ENCODE results near the gene MSH3.

The MSH3 gene

DNA sequence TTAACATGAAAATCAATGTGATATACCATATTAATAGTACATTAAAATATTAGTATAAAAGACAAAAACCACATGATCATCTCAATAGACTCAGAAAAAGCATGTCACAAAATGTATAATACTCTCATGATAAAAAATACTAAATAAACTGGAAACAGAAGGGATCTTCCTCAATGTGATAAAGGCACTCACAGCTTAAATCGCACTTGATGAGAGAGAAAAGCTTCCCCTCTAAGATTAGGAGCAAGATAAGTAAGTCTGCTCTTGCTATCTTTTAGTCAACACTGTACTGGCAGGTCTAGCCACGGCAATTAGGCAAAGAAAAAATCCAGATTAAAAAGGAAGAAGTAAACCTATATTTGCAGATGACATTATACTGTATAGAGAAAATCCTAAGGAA lies 21.8 kb upstream of the MSH3 start:
- no peak for DNase-seq (ENCODE audit: low read depth, low spot score)
- no peak overlapping the region for H3K4me3 ChIP-seq (ENCODE audit: insufficient read length, low read depth)
- H3K36me3 ChIP-seq (ENCODE audit: insufficient read depth, insufficient read length, low read length), result peaks cover 51% of the 10 kb centered on the region
- H3K27me3 ChIP-seq (ENCODE audit: insufficient read depth, insufficient read length), result no peaks in the 10 kb centered on the region
- H3K9me3 ChIP-seq (ENCODE audit: insufficient read depth, low read length), result no peaks in the 10 kb centered on the region
- no peaks in the 10 kb centered on the region for H3K4me1 ChIP-seq (ENCODE audit: insufficient read depth, insufficient read length)
- TF ChIP-seq YY1 (IDR thresholded peaks at IDR 0.05; ENCODE audit: insufficient read depth, insufficient read length) (no peak), SUZ12 (IDR thresholded peaks at IDR 0.05; ENCODE audit: extremely low read depth, insufficient read depth, insufficient read length) (no peak), ZNF274 (IDR thresholded peaks at IDR 0.05; ENCODE audit: low read depth, low read length) (no peak)
- H3K9ac ChIP-seq (ENCODE audit: insufficient read length, low read depth), result no peak overlapping the region

DNA sequence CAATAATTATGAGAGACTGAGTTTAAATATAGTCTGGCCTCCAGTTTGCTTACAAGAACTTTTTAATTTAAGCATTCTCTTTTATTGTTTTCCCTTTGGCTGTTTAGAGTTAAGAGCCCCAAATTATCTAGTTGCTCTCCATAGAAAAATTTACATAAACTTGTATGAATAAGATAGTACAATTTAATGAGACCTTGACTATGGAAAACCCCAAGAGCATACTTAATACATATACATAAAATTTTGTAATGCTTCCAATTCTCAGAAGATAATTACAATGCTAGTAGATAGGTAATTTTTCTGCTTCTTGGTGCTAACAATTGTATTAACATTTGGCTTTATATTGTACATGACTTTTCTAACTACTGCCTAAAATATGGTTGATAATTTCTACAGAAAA lies 20.3 kb upstream of the MSH3 start:
- TF ChIP-seq ZNF274 (IDR thresholded peaks at IDR 0.05; ENCODE audit: low read depth, low read length), result no peak
- TF ChIP-seq SUZ12 (IDR thresholded peaks at IDR 0.05; ENCODE audit: extremely low read depth, insufficient read depth, insufficient read length), result no peak
- no peak for TF ChIP-seq YY1 (IDR thresholded peaks at IDR 0.05; ENCODE audit: insufficient read depth, insufficient read length)

GRCh38 chr5:80641353-80641752 lies 13.1 kb upstream of the MSH3 start:
- Histone ChIP-seq H3K4me3 (ENCODE audit: insufficient read length, low read depth) (no peak overlapping the region), H3K9ac (ENCODE audit: insufficient read length, low read depth) (no peak overlapping the region), H3K36me3 (ENCODE audit: insufficient read depth, insufficient read length, low read length) (peaks cover 69% of the 10 kb centered on the region), H3K4me1 (ENCODE audit: insufficient read depth, insufficient read length) (no peaks in the 10 kb centered on the region), H3K27me3 (ENCODE audit: insufficient read depth, insufficient read length) (no peaks in the 10 kb centered on the region), H3K9me3 (ENCODE audit: insufficient read depth, low read length) (no peaks in the 10 kb centered on the region)
- DNase-seq (ENCODE audit: low read depth, low spot score), result no peak
- TF ChIP-seq SUZ12 (IDR thresholded peaks at IDR 0.05; ENCODE audit: extremely low read depth, insufficient read depth, insufficient read length), result no peak

More for the DNA sequence above, 20.3 kb upstream of the MSH3 start:
- DNase-seq (ENCODE audit: low read depth, low spot score), result no peak
- H3K27me3 ChIP-seq (ENCODE audit: insufficient read depth, insufficient read length), result no peaks in the 10 kb centered on the region
- H3K9me3 ChIP-seq (ENCODE audit: insufficient read depth, low read length), result no peaks in the 10 kb centered on the region
- H3K9ac ChIP-seq (ENCODE audit: insufficient read length, low read depth), result no peak overlapping the region
- no peaks in the 10 kb centered on the region for H3K4me1 ChIP-seq (ENCODE audit: insufficient read depth, insufficient read length)
- H3K4me3 ChIP-seq (ENCODE audit: insufficient read length, low read depth), result no peak overlapping the region
- peaks cover 61% of the 10 kb centered on the region for H3K36me3 ChIP-seq (ENCODE audit: insufficient read depth, insufficient read length, low read length)

DNA sequence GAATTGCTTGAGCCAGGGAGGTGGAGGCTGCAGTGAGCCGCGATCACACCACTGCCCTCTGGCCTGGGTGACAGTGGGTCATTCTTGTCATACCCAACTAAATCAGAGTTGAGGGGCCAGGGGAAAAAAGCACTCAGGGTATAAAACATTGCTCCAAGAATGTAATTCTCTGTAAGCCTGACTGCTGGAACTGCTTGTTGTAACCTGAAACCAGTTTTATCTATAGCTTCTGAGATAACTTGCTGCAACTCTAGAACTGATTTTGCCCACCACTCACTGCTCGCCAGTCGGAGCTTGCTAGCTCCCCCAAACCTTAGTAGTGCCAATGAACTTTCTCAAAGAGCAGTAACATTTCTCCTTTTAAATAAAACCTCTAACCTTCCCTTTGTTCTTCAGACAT lies 9.6 kb upstream of the MSH3 start:
- no peak overlapping the region for H3K4me3 ChIP-seq (ENCODE audit: insufficient read length, low read depth)
- H3K9me3 ChIP-seq (ENCODE audit: insufficient read depth, low read length), result no peaks in the 10 kb centered on the region
- H3K27me3 ChIP-seq (ENCODE audit: insufficient read depth, insufficient read length), result no peaks in the 10 kb centered on the region
- no peak for DNase-seq (ENCODE audit: low read depth, low spot score)
- H3K36me3 ChIP-seq (ENCODE audit: insufficient read depth, insufficient read length, low read length), result peaks cover 68% of the 10 kb centered on the region
- TF ChIP-seq YY1 (IDR thresholded peaks at IDR 0.05; ENCODE audit: insufficient read depth, insufficient read length) (no peak), ZNF274 (IDR thresholded peaks at IDR 0.05; ENCODE audit: low read depth, low read length) (no peak), SUZ12 (IDR thresholded peaks at IDR 0.05; ENCODE audit: extremely low read depth, insufficient read depth, insufficient read length) (no peak)
- H3K9ac ChIP-seq (ENCODE audit: insufficient read length, low read depth), result no peak overlapping the region
- H3K4me1 ChIP-seq (ENCODE audit: insufficient read depth, insufficient read length), result no peaks in the 10 kb centered on the region

- DNase-seq (ENCODE audit: low read depth, low spot score), result no peak
Observed at GRCh38 chr5:80646926-80647325, 7.5 kb upstream of the MSH3 start.

DNA sequence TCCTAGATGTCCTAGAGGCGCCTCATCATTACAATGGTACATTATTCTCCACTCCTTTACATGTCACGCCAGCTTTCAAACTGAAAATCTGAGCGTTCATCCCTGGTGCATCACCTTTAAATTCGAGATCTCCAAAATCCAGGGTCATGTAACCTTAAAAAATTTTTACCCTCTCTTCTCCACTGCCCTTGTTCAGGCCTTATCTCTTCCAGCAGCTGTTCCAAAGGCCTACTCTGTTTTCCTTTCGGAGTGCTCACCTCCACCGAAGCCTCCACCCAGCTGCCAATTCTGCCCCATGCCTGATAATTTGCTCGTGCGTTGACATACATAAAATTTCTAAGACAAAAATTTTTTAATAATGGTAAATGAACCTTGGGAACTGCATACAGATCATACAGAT lies 950 bp upstream of the MSH3 start:
- peak overlapping the region; percentile 80 for H3K4me3 ChIP-seq (ENCODE audit: insufficient read length, low read depth)
- peaks cover 33% of the 10 kb centered on the region for H3K36me3 ChIP-seq (ENCODE audit: insufficient read depth, insufficient read length, low read length)
- no peak for TF ChIP-seq SUZ12 (IDR thresholded peaks at IDR 0.05; ENCODE audit: extremely low read depth, insufficient read depth, insufficient read length)
- TF ChIP-seq YY1 (IDR thresholded peaks at IDR 0.05; ENCODE audit: insufficient read depth, insufficient read length), result no peak
- TF ChIP-seq ZNF274 (IDR thresholded peaks at IDR 0.05; ENCODE audit: low read depth, low read length), result no peak
- H3K9me3 ChIP-seq (ENCODE audit: insufficient read depth, low read length), result no peaks in the 10 kb centered on the region
- no peak for DNase-seq (ENCODE audit: low read depth, low spot score)
- no peaks in the 10 kb centered on the region for H3K4me1 ChIP-seq (ENCODE audit: insufficient read depth, insufficient read length)
- H3K27me3 ChIP-seq (ENCODE audit: insufficient read depth, insufficient read length), result no peaks in the 10 kb centered on the region
- H3K9ac ChIP-seq (ENCODE audit: insufficient read length, low read depth), result peak overlapping the region; percentile 93

More at GRCh38 chr5:80646926-80647325, 7.5 kb upstream of the MSH3 start:
- Histone ChIP-seq H3K9ac (ENCODE audit: insufficient read length, low read depth) (no peak overlapping the region), H3K36me3 (ENCODE audit: insufficient read depth, insufficient read length, low read length) (peaks cover 55% of the 10 kb centered on the region), H3K4me1 (ENCODE audit: insufficient read depth, insufficient read length) (no peaks in the 10 kb centered on the region), H3K27me3 (ENCODE audit: insufficient read depth, insufficient read length) (no peaks in the 10 kb centered on the region), H3K9me3 (ENCODE audit: insufficient read depth, low read length) (no peaks in the 10 kb centered on the region), H3K4me3 (ENCODE audit: insufficient read length, low read depth) (no peak overlapping the region)
- no peak for TF ChIP-seq YY1 (IDR thresholded peaks at IDR 0.05; ENCODE audit: insufficient read depth, insufficient read length)
- TF ChIP-seq ZNF274 (IDR thresholded peaks at IDR 0.05; ENCODE audit: low read depth, low read length), result no peak
- TF ChIP-seq SUZ12 (IDR thresholded peaks at IDR 0.05; ENCODE audit: extremely low read depth, insufficient read depth, insufficient read length), result no peak

DNA sequence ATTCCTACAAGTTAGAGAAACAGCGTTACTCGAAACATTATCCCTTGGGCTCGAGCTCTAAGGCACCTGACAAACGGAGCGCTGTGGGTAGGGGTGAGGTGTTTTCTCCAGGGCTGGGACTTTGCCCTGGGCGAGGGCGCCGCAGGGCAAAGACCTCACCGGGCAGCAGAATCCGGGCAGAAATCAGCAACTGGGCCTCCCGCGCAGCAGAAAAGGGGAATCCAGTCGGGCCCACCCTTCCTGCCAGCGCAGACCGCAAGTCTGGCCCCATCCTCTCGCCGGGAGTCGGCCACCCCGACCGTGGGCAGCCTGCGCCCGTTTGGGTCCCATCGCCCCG lies 430 bp upstream of the MSH3 start:
- Histone ChIP-seq H3K4me3 (ENCODE audit: insufficient read length, low read depth) (peak overlapping the region; percentile 80), H3K27me3 (ENCODE audit: insufficient read depth, insufficient read length) (no peaks in the 10 kb centered on the region), H3K9ac (ENCODE audit: insufficient read length, low read depth) (peak overlapping the region; percentile 93), H3K9me3 (ENCODE audit: insufficient read depth, low read length) (no peaks in the 10 kb centered on the region), H3K4me1 (ENCODE audit: insufficient read depth, insufficient read length) (no peaks in the 10 kb centered on the region), H3K36me3 (ENCODE audit: insufficient read depth, insufficient read length, low read length) (peaks cover 29% of the 10 kb centered on the region)
- no peak for DNase-seq (ENCODE audit: low read depth, low spot score)
- TF ChIP-seq SUZ12 (IDR thresholded peaks at IDR 0.05; ENCODE audit: extremely low read depth, insufficient read depth, insufficient read length) (no peak), ZNF274 (IDR thresholded peaks at IDR 0.05; ENCODE audit: low read depth, low read length) (no peak), YY1 (IDR thresholded peaks at IDR 0.05; ENCODE audit: insufficient read depth, insufficient read length) (no peak)
